Measurements from ENCODE around the gene SCGB1C1. TPM values are rescaled to one million over a fixed set of nuclear protein-coding genes. Genes with fewer than 3 reads are reported as not detected.

Gene SCGB1C1
- total and polyA plus RNA-seq, 10 of the 15 experiments (the other 5 are each of a cell fraction or from before 2014, with no cell fraction given): not detected

- H3K79me2 ChIP-seq (ENCODE audit: control insufficient read depth, insufficient read depth, low read length): peaks cover 27% of the 10 kb centered on the region
- intact Hi-C loops (cut with micrococcal nuclease; ENCODE audit: unreplicated experiment) (loop anchor here (10.0 kb wide), 1 partner anchor 242 kb away; the partner anchor contains the start of gene ANO9), in situ Hi-C loops (cut with MboI) (loop anchor here (10.0 kb wide), 1 partner anchor 162 kb away; the partner anchor contains the start of gene B4GALNT4)
- SMC1A ChIA-PET (ENCODE audit: uncharacterized antibody, unreplicated experiment): no interaction called here
- POLR2A ChIA-PET: no interaction called here
- H4K20me1 ChIP-seq (ENCODE audit: control insufficient read depth, insufficient read depth): peaks cover 11% of the 10 kb centered on the region
- TF ChIP-seq ZNF384 (IDR thresholded peaks at IDR 0.05; ENCODE audit: borderline replicate concordance, low read depth, low read length) (no peak), TCF7 (IDR thresholded peaks at IDR 0.05; ENCODE audit: borderline replicate concordance) (no peak), NR2C2 (IDR thresholded peaks at IDR 0.05; ENCODE audit: borderline replicate concordance, control insufficient read depth, insufficient read length, low read depth) (no peak)
- peaks cover 12% of the 10 kb centered on the region for H3K4me1 ChIP-seq (ENCODE audit: control insufficient read depth, insufficient read depth, low read length)
- no peak overlapping the region for H2AFZ ChIP-seq (ENCODE audit: control insufficient read depth, low read depth, low read length)
- H3K4me2 ChIP-seq (ENCODE audit: control insufficient read depth, insufficient read depth): no peak overlapping the region
- no peaks in the 10 kb centered on the region for H3K27me3 ChIP-seq (replicated peaks in 1 of 2; ENCODE audit: control insufficient read depth in 2 of 2, insufficient read depth in 2 of 2, low read length in 1 of 2)
- ATAC-seq (no peak), DNase-seq (ENCODE audit: low read depth, low spot score) (no peak), FAIRE-seq (no peak)
- no peak overlapping the region for H3K9ac ChIP-seq (ENCODE audit: control insufficient read depth, insufficient read depth, low read length)
- RAD21 ChIA-PET (ENCODE audit: unreplicated experiment): no interaction called here
- H3K27ac ChIP-seq (ENCODE audit: control insufficient read depth, insufficient read depth): no peak overlapping the region
- H3K9me3 ChIP-seq (replicated peaks; ENCODE audit: control insufficient read depth, insufficient read depth, low read length): no peaks in the 10 kb centered on the region
- H3K36me3 ChIP-seq (ENCODE audit: control insufficient read depth in 2 of 2, insufficient read depth in 2 of 2, low read length in 1 of 2): peaks cover 4 to 21% of the 10 kb centered on the region in 2 experiments
- CTCF ChIA-PET: interaction anchor here (0.6 kb wide), 1 partner anchor 61 kb away, joined by 3 read pairs; no protein-coding TSS in a partner anchor
- H3K4me3 ChIP-seq: no peak overlapping the region
- WGBS (ENCODE audit: insufficient coverage, insufficient replicate concordance, low lambda C conversion rate, missing lambda C conversion rate): 68% methylated on average over 8 of the region's 8 CpGs
- no TSS peak for BruUV-seq (replicated peaks)
These were observed 9.6 kb downstream of the SCGB1C1 start for GRCh38 chr11:202490-202889.

GRCh38 chr11:203056-203944 lies 10.4 kb downstream of the SCGB1C1 start:
- WGBS (ENCODE audit: insufficient coverage, insufficient replicate concordance, low lambda C conversion rate, missing lambda C conversion rate): 78% methylated on average over 7 of the region's 7 CpGs
- H3K27me3 ChIP-seq (replicated peaks in 1 of 2; ENCODE audit: control insufficient read depth in 2 of 2, insufficient read depth in 2 of 2, low read length in 1 of 2): no peaks in the 10 kb centered on the region
- no TSS peak for BruUV-seq (replicated peaks)
- H3K9me3 ChIP-seq (replicated peaks; ENCODE audit: control insufficient read depth, insufficient read depth, low read length): no peaks in the 10 kb centered on the region
- peaks cover 12% of the 10 kb centered on the region for H3K4me1 ChIP-seq (ENCODE audit: control insufficient read depth, insufficient read depth, low read length)
- no peak overlapping the region for H3K4me2 ChIP-seq (ENCODE audit: control insufficient read depth, insufficient read depth)
- H3K9ac ChIP-seq (ENCODE audit: control insufficient read depth, insufficient read depth, low read length): no peak overlapping the region
- no peak overlapping the region for H2AFZ ChIP-seq (ENCODE audit: control insufficient read depth, low read depth, low read length)
- ATAC-seq (no peak), DNase-seq (ENCODE audit: low read depth, low spot score) (no peak), FAIRE-seq (no peak)
- peaks cover 11% of the 10 kb centered on the region for H4K20me1 ChIP-seq (ENCODE audit: control insufficient read depth, insufficient read depth)
- no peak overlapping the region for H3K4me3 ChIP-seq
- CTCF ChIA-PET: interaction anchor here (1.3 kb wide), 1 partner anchor 54 kb away, joined by 3 read pairs; no protein-coding TSS in a partner anchor
- H3K79me2 ChIP-seq (ENCODE audit: control insufficient read depth, insufficient read depth, low read length): peaks cover 32% of the 10 kb centered on the region
- intact Hi-C loops (cut with micrococcal nuclease; ENCODE audit: unreplicated experiment): loop anchor here (10.0 kb wide), 1 partner anchor 242 kb away; the partner anchor contains the start of gene ANO9
- no peak overlapping the region for H3K27ac ChIP-seq (ENCODE audit: control insufficient read depth, insufficient read depth)
- peak; percentile 39; the same call in 1 of the 2 replicates for TF ChIP-seq POLR2A (IDR thresholded peaks at IDR 0.05; ENCODE audit: low read depth, low read length)
- no peak for TF ChIP-seq CEBPB (IDR thresholded peaks at IDR 0.05; ENCODE audit: borderline replicate concordance in 1 of 2, low read depth in 2 of 2, low read length in 2 of 2)
- no peak for TF ChIP-seq ZNF274 (IDR thresholded peaks at IDR 0.05; ENCODE audit: insufficient read depth, insufficient read length)
- no peak for TF ChIP-seq IRF4 (IDR thresholded peaks at IDR 0.05; ENCODE audit: low read depth, low read length)
- in situ Hi-C loops (cut with MboI): loop anchor here (10.0 kb wide), 1 partner anchor 162 kb away; the partner anchor contains the start of gene B4GALNT4
- SMC1A ChIA-PET (ENCODE audit: uncharacterized antibody, unreplicated experiment): no interaction called here
- RAD21 ChIA-PET (ENCODE audit: unreplicated experiment): no interaction called here
- peaks cover 4 to 21% of the 10 kb centered on the region in 2 experiments for H3K36me3 ChIP-seq (ENCODE audit: control insufficient read depth in 2 of 2, insufficient read depth in 2 of 2, low read length in 1 of 2)
- POLR2A ChIA-PET: interaction anchor here (1.2 to 2.2 kb wide), 2 partner anchors 13 to 34 kb away, joined by 3 to 6 read pairs; no protein-coding TSS in a partner anchor
